Activated CD4-positive, alpha-beta T cell treated with anti-CD3 and anti-CD28 coated beads for 4 hours (primary cell): ENCODE results near the gene ERP29.
"Not testable (repeated sequence)": the region's sequence is repeated elsewhere in the genome, so short reads cannot be mapped to it uniquely, and the experiment has no call there.

Source experiments
- DNase-seq, 2 donors: peaks; one replicate each; pipeline ENCODE4 v3.0.0-alpha.2; 2020

The ERP29 gene

DNA sequence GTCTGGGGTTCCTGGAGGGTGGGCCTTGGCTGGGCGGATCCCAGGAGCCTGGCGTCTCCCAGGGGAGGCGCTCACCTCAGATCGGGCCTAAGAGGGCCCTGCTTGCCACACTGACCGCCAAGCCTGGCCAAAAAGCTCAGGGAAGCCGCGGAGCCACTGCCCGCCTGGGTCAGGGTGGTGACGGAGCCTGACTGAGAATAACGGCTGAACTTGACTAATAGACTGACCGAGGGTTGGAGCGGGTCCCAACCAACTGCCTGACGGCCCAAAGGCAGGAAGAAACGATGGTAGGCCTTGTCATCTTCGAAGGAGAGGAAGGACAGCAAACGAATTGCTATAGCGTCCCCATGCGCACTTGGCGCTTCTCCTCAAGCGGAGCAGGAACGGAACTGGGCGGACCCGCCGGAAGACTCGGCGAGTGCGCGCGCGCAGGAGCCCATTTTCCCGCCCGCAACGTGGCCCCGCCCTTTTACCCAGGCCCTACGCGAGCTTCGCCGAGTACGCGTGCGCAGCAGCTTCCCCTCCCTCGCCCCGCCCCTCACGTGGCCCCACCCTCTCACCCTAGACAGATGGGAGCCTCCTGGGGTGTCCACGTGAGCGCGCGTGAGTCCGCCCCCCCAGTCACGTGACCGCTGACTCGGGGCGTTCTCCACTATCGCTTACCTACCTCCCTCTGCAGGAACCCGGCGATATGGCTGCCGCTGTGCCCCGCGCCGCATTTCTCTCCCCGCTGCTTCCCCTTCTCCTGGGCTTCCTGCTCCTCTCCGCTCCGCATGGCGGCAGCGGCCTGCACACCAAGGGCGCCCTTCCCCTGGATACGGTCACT lies at the start of gene ERP29, which contains the start of gene TMEM116:
TSS of gene ERP29 (plus strand) at position 652 of the 826 bp plus-strand sequence. CDS start at position 692, 40 bp downstream.
TSS of gene TMEM116 (minus strand) at position 391 of the 826 bp plus-strand sequence. CDS start 7,895 bp downstream, outside the sequence.
- DNase-seq: peak; percentile 100

DNA sequence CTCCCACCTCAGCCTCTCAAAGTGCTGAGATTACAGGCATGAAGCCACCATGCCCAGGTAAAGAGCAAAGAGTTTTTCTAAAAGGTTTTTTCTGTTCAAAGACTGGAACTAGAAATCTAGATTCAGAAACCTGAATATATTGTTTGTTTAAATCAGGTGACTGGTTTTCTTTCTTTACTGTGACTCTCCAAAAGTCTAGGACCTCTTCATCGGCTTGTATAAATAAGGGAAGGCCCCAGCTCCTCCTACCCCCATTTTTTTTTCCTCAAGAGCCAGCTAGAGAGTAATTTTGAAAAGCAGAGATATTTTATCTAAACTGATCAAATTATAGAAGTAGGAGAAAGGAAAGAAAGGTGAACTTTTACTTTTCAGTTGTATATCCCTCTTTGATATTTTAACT lies 48.3 kb upstream of the ERP29 start:
- no peak for DNase-seq

- no peak for DNase-seq
These were observed 41.4 kb upstream of the ERP29 start for GRCh38 chr12:111971800-111972199.

- no peak for DNase-seq
These were observed 37.9 kb upstream of the ERP29 start for GRCh38 chr12:111975161-111975931.

DNA sequence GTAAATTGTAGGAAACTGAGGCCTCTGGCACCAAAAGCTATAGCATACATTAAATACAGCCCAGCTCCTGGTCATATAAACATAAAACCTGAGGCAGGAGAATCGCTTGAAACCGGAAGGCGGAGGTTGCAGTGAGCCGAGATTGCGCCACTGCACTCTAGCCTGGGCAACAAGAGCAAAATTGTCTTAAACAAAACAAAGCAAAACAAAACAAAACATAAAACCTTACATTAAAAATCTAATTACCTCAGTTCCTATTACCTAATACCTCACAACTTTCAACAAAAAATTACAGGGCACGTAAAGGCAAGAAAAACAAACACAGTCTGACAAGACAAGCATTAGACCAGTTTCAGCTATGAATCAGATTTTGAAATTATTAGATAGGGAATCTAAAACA lies 36.9 kb upstream of the ERP29 start:
- no peak for DNase-seq

DNA sequence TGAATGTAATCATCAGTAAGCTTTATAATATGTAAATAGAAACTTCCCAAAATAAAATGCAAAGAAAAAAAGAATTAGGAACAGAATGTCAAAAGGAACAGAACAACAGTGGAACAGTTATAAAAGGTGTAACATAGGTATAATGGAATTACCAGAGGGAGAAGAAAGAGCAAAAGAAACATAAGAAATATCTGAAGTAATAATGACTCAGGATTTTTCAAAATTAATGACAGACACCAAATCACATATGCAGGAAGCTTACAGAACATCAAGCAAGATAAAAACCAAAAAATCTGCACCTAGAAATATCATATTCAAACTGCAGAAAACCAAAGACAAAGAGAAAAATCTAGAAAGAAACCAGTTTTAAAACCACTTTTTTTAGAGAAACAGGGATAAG lies 36.4 kb upstream of the ERP29 start:
- no peak for DNase-seq

DNA sequence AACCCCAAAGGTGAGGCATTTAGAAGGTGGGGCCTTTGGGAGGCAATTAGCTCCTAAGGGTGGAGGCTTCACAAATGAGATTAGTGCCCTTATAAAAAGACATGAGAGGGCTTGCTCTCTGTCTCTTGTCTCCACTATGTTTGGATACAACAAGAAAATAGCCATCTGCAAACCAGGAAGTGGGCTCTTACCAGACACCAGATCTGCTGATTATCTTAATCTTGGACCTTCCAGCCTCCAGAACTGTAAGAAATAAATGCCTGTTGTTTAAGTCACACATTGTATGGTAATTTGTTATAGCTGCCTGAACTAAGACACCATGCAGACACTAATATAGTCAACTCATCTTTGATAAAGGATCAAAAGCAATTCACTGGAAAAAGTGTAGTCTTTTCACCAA lies 34.7 kb upstream of the ERP29 start:
- no peak for DNase-seq

- no peak for DNase-seq
These were observed 32.6 kb upstream of the ERP29 start for GRCh38 chr12:111980598-111980997.

DNA sequence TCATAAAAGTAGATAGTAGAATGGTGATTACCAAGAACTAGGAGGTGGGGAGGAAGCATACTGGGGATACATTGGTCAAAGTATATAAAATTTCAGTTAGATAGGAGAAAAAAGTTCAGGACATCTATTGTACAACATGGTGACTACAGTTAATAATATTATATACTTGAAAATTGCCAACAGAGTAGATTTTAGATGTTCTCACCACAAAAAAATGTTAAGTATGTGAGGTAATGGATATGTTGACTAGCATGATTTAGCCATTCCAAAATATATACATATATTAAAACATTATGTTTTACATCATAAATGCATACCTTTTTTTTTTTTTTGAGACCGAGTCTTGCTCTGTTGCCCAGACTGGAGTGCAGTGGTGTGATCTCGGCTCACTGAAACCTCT lies 31.2 kb upstream of the ERP29 start:
- DNase-seq: no peak

DNA sequence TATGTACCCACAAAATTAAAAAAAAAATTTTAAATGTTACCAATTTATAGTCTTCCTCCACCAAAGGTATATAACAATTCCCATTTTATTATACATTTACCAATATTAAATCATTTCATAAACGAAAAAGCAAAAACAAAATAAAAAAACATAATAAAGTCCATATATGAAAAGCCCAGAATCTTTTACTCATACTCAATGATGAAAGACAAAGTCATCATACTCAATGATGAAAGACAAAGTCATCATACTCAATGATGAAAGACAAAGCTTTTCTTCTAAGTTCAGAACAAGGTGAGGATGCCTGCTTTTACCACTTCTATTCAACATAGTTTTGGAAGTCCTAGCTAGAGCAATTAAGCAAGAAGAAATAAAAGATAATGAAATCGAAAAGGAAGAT lies 28.4 kb upstream of the ERP29 start:
- DNase-seq: no peak

GRCh38 chr12:111991535-111991934 lies 21.7 kb upstream of the ERP29 start:
- DNase-seq: no peak

DNA sequence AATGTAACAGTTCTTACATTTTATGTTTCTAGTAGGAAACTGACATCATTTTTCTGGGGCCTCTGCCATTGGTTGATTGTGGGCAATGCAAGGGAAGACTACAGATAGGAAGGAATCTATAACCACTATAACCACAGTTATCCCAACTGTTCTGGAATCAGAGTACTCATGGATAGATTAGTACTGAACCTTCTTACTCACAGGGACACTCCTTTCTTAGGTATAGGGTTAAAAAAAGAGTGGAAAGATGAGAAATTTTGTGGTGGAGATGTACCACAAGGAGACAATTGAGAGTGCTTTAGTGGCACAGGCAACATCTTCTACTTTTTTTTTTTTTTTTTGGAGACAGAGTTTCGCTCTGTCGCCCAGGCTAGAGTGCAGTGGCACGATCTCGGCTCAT lies 21.3 kb upstream of the ERP29 start:
- no peak for DNase-seq

GRCh38 chr12:111992464-111992863 lies 20.8 kb upstream of the ERP29 start:
- DNase-seq: no peak

DNA sequence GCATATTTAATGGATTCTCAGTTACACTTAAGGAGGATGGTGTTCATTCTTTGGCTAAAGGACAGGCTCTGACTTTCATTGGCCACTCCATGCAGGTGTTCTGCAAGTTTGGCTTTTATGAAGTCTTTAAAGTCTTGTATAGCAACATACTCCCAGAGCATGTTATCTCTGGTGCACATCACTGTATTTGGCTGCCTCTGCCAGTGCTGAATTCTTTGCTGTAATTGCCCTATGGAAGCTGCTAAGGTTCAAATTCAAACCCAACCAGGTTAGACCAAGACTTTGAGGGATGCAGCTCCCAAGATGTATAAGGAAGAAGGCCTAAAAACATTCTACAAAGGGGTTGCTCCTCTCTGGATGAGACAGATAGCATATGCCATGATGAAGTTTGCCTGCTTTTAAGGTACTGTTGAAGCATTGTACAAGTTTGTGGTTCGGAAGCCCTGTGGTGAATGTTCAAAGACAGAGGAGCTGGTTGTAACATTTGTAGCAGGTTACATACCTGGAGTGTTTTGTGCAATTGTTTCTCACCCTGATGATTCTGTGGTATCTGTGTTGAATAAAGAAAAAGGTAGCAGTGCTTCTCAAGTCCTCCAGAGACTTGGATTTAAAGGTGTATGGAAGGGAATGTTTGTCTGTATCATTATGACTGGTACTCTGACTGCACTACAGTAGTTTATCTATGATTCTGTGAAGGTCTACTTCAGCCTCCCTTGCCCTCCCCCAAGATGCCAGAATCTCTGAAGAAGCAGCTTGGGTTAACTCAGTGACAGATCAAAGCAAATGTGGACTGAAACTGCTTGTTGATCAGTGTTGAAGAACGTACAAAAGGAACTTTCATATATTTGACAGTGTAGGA lies 19.7 kb upstream of the ERP29 start:
- DNase-seq: no peak

GRCh38 chr12:111994211-111995111 lies 18.8 kb upstream of the ERP29 start:
- not testable (repeated sequence) for DNase-seq

GRCh38 chr12:111995782-111996480 lies 17.3 kb upstream of the ERP29 start:
- no peak for DNase-seq

DNA sequence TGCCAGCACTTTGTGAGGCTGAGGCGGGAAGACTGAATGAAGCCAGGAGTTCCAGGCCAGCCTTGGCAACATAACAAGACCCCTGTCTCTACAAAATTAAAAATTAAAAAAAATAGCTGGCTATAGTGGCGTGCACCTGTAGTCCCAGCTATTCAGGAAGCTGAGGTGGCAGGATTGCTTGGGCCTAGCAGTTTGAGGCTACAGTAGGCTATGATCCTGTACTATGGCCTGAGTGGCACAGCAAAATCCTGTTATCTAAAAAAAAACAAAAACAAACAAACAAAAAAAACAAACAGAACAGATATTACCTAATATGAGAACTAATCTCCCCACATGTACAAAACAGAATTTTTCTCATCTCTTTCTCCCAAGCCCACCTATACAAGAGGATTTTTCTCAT lies 15.9 kb upstream of the ERP29 start:
- no peak for DNase-seq

GRCh38 chr12:111998015-111998414 lies 15.2 kb upstream of the ERP29 start:
- DNase-seq: no peak

DNA sequence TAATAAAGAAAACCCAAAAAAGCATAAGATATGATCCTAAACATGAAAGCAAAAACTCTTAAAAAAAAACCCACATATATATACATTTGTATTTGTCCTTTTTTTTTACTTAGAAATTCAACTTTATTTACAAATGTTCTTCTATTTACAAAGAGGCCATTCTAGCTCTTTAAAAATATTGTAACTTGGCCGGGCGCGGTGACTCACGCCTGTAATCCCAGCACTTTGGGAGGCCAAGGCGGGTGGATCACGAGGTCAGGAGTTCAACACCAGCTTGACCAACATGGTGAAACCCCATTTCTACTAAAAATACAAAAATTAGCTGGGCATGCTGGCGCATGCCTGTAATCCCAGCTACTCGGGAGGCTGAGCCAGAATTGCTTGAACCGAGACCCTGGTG lies 14.1 kb upstream of the ERP29 start:
- not testable (repeated sequence) for DNase-seq

- no peak for DNase-seq
These were observed 12.4 kb upstream of the ERP29 start for GRCh38 chr12:112000820-112001219.

- DNase-seq: no peak
These were observed 11.7 kb upstream of the ERP29 start for GRCh38 chr12:112001576-112001975.
